ENCODE data around the gene ZDHHC7. TPM values are rescaled to one million over a fixed set of nuclear protein-coding genes. Genes with fewer than 3 reads are reported as not detected.

ZDHHC7 gene
- total RNA-seq, 4 donors from 2014 or later = 55.3 to 77.5 (median 66.3) TPM

DNA sequence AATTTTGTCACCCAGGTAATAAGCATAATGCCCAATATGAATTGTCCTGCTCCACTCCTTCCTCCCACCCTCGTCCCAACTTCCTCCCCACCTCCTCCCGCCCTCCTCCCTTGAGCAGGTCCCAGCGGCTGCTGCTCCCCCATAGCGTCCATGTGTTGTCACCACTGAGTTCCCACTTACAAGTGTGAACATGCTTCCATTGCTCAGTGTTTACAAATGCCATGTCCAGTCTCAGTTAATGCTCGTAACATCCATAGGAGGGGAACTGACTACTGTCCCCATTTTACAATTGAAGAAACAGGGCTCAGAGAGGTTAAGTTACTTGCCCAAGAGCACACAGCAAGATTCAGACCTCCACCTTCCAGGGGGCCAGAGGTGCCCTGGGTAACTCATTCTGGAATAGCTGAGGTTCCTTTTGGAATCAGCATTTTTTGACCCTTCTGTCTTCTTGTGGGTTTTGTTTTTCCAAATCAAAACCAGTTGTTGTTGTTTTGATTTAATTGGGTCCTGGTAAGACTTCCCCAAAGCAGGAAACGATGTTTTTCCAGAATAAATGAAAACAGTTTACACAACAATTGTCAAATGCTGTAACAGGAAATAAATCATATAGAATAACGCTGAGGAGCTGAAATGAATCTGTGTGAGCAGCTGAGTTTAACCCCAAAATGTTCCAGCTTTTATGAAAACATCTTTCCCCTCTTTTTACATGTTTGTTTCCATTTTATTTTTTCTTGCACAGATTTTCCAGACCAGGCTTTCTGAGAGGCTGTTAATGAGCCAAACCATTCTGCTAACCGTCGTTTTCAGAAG is 73.9 kb downstream of the ZDHHC7 start:
- 62 to 68% methylated on average over 6 of the region's 9 CpGs for WGBS, 2 donors (ENCODE audit: low coverage in 1 of 2)
- Histone ChIP-seq H3K27me3 (no peaks in the 10 kb centered on the region), H3K27ac (no peak overlapping the region), H3K4me1 (peaks cover 0 to 32% (median 6%) of the 10 kb centered on the region in 3 donors), H3K9me3 (no peaks in the 10 kb centered on the region), H3K4me3 (no peak overlapping the region), H3K36me3 (no peaks in the 10 kb centered on the region)
- TF ChIP-seq, protein P1, sequence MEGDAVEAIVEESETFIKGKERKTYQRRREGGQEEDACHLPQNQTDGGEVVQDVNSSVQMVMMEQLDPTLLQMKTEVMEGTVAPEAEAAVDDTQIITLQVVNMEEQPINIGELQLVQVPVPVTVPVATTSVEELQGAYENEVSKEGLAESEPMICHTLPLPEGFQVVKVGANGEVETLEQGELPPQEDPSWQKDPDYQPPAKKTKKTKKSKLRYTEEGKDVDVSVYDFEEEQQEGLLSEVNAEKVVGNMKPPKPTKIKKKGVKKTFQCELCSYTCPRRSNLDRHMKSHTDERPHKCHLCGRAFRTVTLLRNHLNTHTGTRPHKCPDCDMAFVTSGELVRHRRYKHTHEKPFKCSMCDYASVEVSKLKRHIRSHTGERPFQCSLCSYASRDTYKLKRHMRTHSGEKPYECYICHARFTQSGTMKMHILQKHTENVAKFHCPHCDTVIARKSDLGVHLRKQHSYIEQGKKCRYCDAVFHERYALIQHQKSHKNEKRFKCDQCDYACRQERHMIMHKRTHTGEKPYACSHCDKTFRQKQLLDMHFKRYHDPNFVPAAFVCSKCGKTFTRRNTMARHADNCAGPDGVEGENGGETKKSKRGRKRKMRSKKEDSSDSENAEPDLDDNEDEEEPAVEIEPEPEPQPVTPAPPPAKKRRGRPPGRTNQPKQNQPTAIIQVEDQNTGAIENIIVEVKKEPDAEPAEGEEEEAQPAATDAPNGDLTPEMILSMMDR (IDR thresholded peaks at IDR 0.05) = no peak
- no peak for ATAC-seq

DNA sequence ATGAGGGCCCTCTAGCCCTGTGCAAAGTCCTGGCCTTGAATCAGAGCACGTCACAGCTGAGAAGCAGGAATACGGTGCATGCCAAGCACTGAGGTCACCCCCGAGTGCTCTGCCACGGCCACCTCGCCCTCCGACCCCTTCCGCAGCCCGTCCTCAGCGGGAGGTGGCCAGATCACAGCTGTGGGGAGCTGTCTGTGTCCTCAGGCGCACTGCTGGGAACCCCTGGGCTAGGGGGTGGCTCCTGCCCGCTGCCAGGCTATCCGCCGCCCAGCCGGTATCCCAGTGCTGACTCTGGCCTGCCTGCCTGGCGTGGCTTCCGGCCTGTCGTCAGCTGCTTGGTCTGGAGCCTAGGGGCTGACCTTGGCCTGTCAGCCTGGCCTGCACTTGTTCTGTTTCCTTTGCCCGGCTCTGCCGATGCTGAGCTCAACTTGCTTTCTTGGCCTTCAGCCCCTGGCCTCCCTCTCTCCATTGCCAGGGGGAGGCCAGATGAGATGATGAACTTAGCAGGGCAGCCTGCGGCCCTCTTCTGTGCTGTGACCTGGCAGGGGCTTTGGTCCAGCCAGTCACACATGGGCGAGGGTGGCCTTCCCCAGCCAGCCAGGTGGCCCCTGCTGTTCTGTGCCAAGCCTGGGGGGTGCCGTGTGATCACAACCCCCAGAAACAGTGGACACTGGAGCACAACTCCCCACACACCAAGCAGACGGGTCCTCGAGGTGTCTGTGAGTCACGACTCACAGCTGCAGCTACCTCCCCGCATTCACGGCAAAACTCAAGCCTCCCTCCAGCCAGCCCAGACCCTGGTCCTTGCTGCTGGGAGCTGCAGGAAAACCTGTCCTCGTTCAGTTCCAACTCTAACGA is 77.3 kb downstream of the ZDHHC7 start:
- Histone ChIP-seq H3K27ac (peak overlapping the region in 3 of 4 donors; percentile 73 to 77 (median 76)), H3K4me3 (no peak overlapping the region), H3K36me3 (no peaks in the 10 kb centered on the region), H3K27me3 (no peaks in the 10 kb centered on the region), H3K4me1 (peaks cover 0 to 40% (median 14%) of the 10 kb centered on the region in 3 donors), H3K9me3 (no peaks in the 10 kb centered on the region)
- ATAC-seq = peak; percentile 87
- TF ChIP-seq EP300 (IDR thresholded peaks at IDR 0.05) (no peak), POLR2AphosphoS5 (IDR thresholded peaks at IDR 0.05) (peak; percentile 46)
- TF ChIP-seq, protein P1 (IDR thresholded peaks at IDR 0.05) = no peak
- WGBS, 2 donors (ENCODE audit: low coverage in 1 of 2) = 63 to 77% methylated on average over 2 to 8 of the region's 29 CpGs

DNA sequence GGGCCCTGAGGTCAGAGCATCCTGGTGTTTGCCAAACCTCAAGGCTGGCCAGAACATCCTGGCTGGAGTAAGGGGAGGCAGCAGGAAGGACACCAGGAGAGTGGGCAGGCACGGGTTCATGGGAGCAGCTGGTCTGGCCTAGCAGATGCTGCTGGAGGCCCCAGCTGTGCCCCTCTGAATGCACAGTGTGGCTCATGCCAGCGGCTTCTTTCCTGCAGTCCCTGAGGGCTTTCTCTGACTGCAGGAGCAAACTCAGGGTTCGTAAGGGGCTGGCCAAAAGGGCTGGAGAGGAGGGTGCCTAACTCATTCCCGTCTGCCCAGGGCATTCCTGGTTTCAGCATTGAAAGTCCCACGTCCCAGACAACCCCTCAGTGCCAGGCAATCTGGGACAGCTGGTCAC is 78.7 kb downstream of the ZDHHC7 start:
- Histone ChIP-seq H3K4me1 (peaks cover 0 to 53% (median 24%) of the 10 kb centered on the region in 3 donors), H3K27me3 (no peaks in the 10 kb centered on the region), H3K4me3 (no peak overlapping the region), H3K27ac (peak overlapping the region in 3 of 4 donors; percentile 73 to 77 (median 76)), H3K36me3 (no peaks in the 10 kb centered on the region), H3K9me3 (no peaks in the 10 kb centered on the region)
- no peak for ATAC-seq
- no CpG with 5 or more reads among the region's 5 CpGs for WGBS, 2 donors (ENCODE audit: low coverage in 1 of 2)
- TF ChIP-seq POLR2AphosphoS5 (IDR thresholded peaks at IDR 0.05) (no peak), EP300 (IDR thresholded peaks at IDR 0.05) (no peak)

DNA sequence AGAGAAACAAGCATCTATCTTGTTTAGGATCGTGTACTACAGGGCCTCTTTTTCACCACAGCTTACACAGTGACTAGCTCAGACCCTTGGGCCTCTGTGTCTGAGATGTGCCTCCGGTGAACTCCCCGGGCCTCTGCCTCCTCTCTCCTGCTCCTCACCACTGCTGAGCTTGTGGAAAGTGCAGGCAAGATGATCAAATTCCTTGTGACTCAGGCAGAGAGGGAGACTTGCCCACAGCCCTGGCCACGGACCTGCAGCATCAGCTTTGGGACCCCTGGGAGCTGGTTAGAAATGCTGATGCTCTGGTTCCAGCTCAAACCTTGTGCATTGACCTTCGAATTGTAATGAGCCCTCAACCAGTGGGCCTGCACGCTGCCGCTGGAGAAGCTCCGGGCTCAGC is 79.8 kb downstream of the ZDHHC7 start:
- Histone ChIP-seq H3K27me3 (no peaks in the 10 kb centered on the region), H3K4me1 (peaks cover 0 to 58% (median 24%) of the 10 kb centered on the region in 3 donors), H3K27ac (no peak overlapping the region), H3K36me3 (no peaks in the 10 kb centered on the region), H3K9me3 (no peaks in the 10 kb centered on the region), H3K4me3 (no peak overlapping the region)
- WGBS, 2 donors (ENCODE audit: low coverage in 1 of 2) = 86% methylated on average over 5 of the region's 8 CpGs; no CpG with 5 or more reads in 1 of the 2 donors
- TF ChIP-seq, protein P1 (IDR thresholded peaks at IDR 0.05) = no peak
- TF ChIP-seq POLR2AphosphoS5 (IDR thresholded peaks at IDR 0.05) (no peak), EP300 (IDR thresholded peaks at IDR 0.05) (no peak), POLR2A (IDR thresholded peaks at IDR 0.05) (no peak)
- ATAC-seq = no peak

DNA sequence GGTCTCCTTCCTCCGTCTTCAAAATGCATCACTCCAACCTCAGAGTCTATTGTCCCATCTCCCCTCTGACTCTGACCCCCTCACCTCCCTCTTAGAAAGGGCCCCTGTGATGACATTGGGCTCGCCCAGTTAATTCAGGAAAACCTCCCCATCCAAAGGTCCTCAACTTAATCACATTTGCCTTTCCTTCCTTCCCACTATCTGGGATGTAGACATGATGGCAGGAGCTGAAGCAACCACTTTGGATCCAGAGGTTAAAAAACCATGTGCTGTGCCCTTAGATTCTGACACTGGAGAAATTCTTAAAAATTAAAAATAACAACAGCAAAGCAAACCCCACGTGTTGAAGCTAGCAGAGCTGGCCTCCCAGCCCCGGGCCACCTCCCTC is 80.2 kb downstream of the ZDHHC7 start:
- H3K36me3 ChIP-seq = no peaks in the 10 kb centered on the region
- no peak for ATAC-seq
- no peaks in the 10 kb centered on the region for H3K9me3 ChIP-seq
- 92% methylated on average over 4 of the region's 4 CpGs; no CpG with 5 or more reads in 1 of the 2 donors for WGBS, 2 donors (ENCODE audit: low coverage in 1 of 2)
- peaks cover 0 to 58% (median 24%) of the 10 kb centered on the region in 3 donors for H3K4me1 ChIP-seq
- H3K4me3 ChIP-seq = no peak overlapping the region
- TF ChIP-seq POLR2AphosphoS5 (IDR thresholded peaks at IDR 0.05) (no peak), POLR2A (IDR thresholded peaks at IDR 0.05) (no peak), EP300 (IDR thresholded peaks at IDR 0.05) (no peak)
- TF ChIP-seq, protein P1 (IDR thresholded peaks at IDR 0.05) = no peak
- H3K27ac ChIP-seq = no peak overlapping the region
- no peaks in the 10 kb centered on the region for H3K27me3 ChIP-seq

All from gastroesophageal sphincter (tissue), 4 donors.